HG03108 (cell line): Measurements from ENCODE around the gene DUSP11.
A peak's percentile ranks its signal among the peaks of the same experiment; 100 is the strongest.
"Not testable (repeated sequence)": the region's sequence is repeated elsewhere in the genome, so short reads cannot be mapped to it uniquely, and the experiment has no call there.

Experiments
- ATAC-seq: cut with Tn5 transposase; IDR thresholded peaks from one replicate; pipeline ENCODE4 v1.9.1; 2021; ENCODE audit warnings: moderate library complexity; ENCODE audit not compliant: unreplicated experiment

The DUSP11 gene

GRCh38 chr2:73779467-73780236 is at the start of gene DUSP11:
TSS of gene DUSP11 (minus strand) at chr2:73780103. CDS start at chr2:73779974, 129 bp downstream.
- ATAC-seq = peak; percentile 99

- ATAC-seq = peak; percentile 84
Observed at GRCh38 chr2:73828818-73829570, 49.1 kb upstream of the DUSP11 start, which contains the start of gene STAMBP. TSS of gene STAMBP (plus strand) at chr2:73828961. CDS start at chr2:73830857, 1,896 bp downstream.

DNA sequence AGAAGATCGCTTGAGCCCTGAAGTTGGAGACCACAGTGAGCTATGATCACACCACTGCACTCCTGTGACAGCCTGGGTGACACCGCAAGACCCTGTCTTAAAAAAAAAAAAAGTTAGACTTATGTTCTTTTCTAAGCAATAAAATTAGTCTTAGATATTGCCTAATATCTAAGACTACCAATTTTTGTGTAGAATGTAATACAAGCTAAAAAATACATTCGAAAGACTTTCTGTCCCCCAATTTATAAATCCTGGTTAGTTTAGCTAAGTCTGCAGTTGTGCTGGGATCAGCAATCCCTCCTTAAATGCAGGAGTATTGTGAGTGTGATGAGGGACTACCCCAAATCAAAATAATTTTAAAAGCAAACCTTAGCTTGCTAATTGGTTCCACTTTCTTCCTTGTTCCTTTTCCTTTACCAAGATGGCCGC is 48.5 kb upstream of the DUSP11 start:
- ATAC-seq = no peak

- ATAC-seq = no peak
Observed at GRCh38 chr2:73827660-73828388, 47.9 kb upstream of the DUSP11 start.

DNA sequence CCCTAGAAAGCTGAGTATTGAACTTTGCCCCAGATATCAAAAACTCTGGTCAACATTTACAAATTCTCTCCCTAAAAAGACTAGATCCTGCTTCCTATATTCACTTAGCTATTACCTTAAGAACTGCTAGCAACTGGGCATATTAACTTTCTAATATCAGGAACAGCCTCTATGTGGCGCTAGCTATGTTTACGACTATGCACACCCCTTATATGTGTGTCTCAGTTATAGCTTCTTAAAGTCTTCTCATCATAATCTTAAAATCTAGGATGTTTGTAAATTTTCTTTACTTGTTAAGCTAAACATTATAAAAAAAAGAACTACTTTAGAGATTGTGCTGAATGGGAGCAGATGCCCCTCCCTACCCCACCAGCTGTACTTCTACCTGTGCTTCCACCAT is 47.1 kb upstream of the DUSP11 start:
- no peak for ATAC-seq

DNA sequence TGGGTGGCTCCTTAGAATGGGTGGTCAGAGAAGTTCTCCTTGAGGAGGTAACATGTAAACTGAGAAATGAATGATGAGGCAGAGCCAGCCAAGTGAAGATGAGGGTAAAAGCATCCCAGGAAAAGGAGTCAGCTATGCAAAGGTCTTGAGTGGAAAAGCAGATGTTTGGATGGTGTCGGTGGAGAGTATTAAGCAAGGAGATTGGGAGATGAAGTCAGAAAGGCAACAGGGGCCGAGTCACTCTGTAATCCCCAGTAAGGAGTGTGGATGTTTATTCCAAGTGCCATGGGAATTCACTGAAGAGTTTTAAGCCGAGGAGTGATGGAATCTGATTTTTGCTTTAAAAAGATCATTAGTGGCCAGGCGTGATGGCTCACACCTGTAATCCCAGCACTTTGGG is 45.5 kb upstream of the DUSP11 start:
- no peak for ATAC-seq

- no peak for ATAC-seq
Observed at GRCh38 chr2:73823916-73824523, 44.1 kb upstream of the DUSP11 start.

- ATAC-seq = no peak
Observed at GRCh38 chr2:73823416-73823815, 43.5 kb upstream of the DUSP11 start.

DNA sequence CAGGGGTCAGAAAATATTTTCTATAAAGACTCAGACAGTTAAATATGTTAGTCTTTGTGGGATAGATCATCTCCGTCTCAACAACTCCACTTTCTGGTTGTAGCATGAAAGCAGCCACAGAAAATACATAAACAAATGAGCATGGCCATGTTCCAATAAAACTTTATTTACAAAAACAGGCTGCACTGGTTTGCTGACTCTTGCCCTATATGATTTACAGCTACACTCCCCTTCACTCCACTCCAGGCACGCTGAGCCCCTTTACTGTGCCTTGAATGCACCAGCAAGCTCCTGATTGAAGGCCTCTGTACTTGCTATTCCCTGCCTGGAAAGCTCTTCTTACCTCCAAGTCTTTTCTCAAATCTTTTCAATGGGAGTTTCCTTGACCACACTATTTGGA is 43.1 kb upstream of the DUSP11 start:
- no peak for ATAC-seq

GRCh38 chr2:73822276-73822675 is 42.4 kb upstream of the DUSP11 start:
- ATAC-seq = peak; percentile 62

DNA sequence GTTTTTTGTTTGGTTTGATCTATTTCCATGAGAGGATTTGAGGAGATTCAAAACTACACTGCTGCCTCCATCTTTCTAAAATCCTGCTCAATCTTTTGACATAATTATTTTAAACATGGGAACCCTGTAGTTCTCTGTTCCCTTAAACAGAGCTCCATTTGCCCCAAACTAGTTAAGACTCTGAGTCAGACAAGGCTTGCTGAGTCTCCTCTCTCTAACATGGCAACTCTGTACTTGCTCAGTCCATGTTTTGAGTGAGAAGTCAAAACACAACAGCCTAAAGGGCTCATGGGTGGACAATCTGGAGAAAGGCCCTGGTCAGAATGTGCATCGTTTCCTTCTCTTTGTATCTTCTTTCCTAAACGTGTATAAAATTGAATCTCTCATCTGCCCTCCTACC is 41.8 kb upstream of the DUSP11 start:
- ATAC-seq = no peak

DNA sequence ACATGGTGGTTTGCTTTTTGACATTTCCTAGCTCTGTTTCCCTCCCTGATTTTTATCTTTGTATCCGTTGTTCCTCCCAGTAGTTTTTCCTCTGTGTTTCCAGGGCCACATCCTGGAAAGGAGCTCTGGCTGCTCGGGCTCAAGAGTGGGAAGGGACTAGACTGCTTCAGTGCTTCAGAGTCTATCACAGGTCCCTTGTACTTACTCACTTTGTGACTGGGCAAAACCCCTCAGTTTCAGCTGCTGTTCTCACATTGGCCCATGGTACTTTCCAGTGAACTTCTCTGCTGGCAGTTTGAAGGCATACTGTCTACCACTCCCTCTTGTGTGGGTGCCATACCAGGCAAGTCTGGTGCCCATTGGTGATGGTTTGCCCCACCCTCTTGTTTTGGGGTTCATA is 41.3 kb upstream of the DUSP11 start:
- ATAC-seq = peak; percentile 80

DNA sequence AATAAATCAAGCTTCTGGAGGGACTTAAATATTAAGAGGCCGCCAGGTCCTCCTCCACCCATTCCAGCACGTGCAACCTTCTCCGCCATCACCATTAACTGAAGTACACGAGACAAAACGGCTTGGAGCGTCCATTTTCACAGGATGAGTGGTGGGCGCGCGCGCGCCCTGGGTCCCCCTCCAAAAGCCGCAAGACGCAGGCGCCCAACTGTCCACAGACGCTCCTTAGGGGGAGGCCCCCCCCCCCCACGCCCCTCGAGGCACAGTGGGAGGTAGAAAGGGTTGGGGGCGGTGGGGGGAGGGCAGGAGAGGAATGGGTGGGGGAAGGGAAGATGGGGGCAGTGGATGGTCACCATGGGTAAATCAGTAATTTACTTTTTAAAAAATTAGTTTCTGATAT is 38.4 kb upstream of the DUSP11 start:
- ATAC-seq = no peak

DNA sequence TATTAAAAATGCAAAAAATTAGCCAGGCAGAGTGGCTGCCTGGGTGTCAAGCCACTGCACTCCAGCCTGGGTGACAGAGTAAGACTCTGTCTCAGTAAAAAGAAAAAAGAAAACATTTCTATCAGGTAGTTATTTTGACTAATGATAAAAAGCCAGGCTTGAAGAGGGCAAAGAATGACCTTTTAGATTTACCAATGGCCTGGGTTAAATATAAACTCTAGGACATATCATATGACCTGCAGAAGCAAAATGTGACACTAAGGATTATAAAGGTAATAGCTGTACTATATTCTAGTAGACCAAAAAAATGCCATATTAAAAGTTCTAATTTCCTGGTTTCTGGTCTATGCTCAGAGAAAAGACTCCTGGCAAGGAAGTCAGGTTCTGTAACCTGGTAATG is 32.7 kb upstream of the DUSP11 start:
- no peak for ATAC-seq

DNA sequence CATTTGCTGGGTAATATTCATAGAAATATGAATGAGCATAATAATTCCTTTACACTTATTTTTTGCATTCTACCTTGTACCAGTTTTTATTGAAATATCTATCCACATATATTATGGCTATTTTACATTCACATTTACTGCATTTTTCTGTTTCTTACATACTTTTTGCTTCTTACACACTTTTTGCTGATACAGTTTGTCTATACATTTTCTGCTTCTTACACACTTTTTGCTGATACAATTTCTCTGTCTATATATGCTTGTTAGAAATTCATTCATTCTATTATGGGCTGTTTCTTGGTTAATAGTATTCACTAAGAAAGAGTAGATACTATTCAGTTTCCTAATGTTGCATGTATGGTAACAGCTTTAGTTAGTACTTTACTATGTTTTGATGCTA is 32.0 kb upstream of the DUSP11 start:
- ATAC-seq = no peak

- ATAC-seq = not testable (repeated sequence)
Observed at GRCh38 chr2:73783883-73784282, 4.0 kb upstream of the DUSP11 start, which contains the start of gene C2orf78. TSS of gene C2orf78 (plus strand) at chr2:73784183. CDS start at chr2:73784310, 127 bp downstream.

DNA sequence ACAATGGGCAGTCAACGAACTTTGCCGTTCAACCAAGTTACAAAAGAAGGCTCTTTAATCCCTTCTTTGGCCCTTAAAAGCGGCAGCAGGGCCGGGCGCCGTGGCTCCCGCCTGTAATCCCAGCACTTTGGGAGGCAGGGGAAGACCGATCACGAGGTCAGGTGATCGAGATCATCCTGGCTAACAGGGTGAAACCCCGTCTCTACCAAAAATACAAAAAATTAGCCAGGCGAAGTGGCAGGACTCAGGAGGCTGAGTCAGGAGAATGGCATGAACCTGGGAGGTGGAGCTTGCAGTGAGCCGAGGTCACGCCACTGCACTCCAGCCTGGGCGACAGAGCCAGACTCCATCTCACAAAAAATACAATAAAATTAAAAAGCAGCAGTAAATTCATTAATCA is 3.5 kb upstream of the DUSP11 start:
- ATAC-seq = not testable (repeated sequence)

GRCh38 chr2:73780237-73780582 is 307 bp upstream of the DUSP11 start:
- ATAC-seq = no peak

GRCh38 chr2:73778867-73779466 is 936 bp downstream of the DUSP11 start:
- ATAC-seq = not testable (repeated sequence)

GRCh38 chr2:73776869-73777519 is 2.9 kb downstream of the DUSP11 start:
- ATAC-seq = no peak
